HTERT RPE-1 (cell line): ENCODE results near the gene DAZL.
"Not testable (repeated sequence)": the region's sequence is repeated elsewhere in the genome, so short reads cannot be mapped to it uniquely, and the experiment has no call there.

Source experiments
- in situ Hi-C: fragments of 300-500 bp; cut with MboI; formaldehyde crosslinking; loops from 4 replicates; pipeline ENCODE4 v1.14.3; 2020; ENCODE audit warnings: low sequenced_read_pairs

Gene DAZL

DNA sequence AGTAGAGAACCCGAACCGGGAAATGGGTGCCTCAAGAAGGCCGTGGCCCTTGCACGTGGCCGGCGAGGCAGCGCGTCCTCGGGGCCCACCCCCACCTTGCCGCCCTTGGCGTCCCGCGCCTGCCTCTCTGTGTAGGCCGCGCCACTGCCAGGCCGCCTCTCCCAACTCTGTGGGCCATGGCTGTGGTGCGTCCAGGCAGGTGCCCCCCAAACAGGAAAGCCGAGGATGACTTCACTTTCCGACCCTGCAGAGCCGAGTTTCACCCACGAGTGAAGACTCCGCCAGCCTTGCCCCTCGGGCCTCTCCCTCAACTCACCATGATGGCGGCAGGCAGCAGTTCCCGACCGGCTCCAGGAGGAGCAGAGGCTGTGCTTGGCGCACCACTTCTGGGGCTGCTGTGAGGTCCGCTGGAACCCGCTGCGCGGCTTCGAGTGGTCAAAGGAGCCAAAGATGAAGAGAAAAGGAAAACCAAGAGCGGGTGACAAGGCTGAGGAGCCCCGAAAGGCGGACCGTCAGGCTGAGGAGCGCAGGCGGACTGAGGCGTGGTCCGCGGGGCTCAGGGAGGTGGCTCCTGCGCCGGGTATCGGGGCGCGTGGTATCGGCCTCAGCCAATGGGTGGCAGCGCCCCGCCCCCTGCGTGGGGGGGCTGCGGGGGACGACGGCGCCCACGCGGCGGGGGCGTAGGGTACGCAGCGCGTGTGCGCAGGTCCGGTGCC, at the start of gene DAZL:
Gene DAZL, minus strand, starts transcription at position 537 of the 716 bp plus-strand sequence. Its CDS starts 218 bp downstream, at position 319.
- in situ Hi-C loops = no loop called here

- in situ Hi-C loops = no loop called here
Measured at GRCh38 chr3:16654976-16655375, 49.8 kb upstream of the DAZL start.

DNA sequence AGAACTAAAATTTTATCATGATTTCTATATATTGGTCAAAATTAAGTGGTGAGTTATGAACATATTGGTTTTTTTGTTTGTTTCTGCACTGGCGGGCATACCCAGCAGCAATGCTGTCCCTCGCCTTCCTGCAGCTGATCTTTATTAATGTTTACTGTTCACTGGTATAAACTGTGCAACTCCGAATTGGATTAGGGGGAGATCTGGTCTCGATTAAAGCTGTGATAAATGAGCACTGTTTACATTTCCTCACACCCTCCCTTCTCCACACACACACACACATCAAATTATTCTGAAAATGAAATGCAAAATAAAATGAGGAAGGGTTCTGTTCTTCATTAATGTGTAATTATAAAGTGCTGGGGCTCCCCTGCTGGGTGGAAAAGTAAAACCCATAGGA, 48.5 kb upstream of the DAZL start:
- in situ Hi-C loops = no loop called here

- in situ Hi-C loops = no loop called here
Measured at GRCh38 chr3:16647668-16648067, 42.4 kb upstream of the DAZL start.

DNA sequence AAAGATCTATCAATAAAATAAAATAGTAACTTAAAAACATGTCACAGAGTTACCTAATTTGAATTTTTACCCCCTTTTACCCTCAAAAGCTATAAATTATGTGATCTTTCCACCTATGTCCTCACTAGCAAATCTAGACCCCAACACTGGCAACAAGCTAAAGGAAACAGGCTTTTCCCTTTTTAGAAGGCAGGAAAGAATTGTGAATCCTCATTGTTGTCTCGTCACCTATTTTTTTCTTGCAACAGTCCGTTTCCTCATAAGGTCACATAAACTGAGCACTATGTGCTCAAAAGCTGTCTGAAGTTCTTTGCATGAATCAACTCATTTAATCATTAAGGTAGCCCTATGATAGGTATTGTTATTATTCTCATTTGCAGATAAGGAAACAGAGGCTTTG, 34.6 kb upstream of the DAZL start:
- in situ Hi-C loops = no loop called here

DNA sequence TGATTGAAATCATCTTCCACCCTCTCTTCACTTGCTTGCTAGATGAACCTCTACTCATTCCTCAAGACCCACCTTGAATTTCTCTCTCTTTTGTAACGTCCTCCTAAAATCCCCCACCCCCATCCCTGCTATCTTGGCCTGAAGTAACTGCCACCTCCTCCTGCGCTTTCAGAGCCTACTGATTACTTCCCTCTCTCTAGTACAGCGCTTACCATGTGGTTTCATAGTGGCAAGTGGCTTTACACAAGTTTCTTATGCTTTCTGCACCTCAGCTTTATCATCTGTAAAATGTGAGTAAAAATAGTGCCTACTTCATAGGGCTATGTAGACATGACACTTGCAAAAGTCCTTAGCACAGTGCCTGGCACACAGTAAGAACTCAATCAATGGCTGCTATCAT, 28.7 kb upstream of the DAZL start:
- in situ Hi-C loops = no loop called here

DNA sequence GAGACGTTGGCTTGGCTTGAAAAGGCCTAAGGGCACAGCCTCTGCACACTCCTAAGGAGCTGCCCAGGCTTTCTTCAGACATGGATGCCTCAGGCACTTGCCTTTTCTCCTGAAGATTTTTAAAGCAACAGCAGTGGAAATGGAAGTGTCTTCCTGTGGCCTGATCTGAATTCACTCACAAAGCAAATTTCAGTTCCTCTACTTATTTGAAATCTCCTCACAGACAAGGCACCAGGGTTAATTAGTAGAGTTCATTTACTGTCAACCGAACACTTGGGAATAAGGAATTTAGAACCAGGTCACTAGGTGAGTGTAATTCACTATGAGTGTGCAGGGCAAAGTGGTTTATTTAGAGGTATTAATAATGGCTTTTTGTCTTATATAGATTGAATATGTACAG, 27.2 kb upstream of the DAZL start:
- in situ Hi-C loops = no loop called here

DNA sequence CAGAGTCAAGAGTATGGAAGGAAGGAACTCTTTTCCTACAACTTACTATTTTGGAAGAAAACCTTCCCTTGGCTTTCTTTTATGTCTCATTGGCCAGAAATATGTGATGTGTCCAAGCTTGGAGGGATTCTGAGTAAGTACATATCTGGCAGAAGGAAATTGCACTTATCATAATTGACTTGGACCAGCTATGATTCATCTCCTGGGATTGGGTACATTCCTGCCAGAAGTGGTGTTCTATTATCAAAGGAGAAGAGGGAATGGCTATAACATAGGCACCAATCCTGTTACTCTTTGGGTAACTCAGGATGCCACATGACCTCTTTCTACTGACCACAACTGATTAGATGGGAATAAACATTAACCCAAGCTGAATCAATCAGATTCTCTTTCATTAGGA, 13.5 kb upstream of the DAZL start:
- in situ Hi-C loops = no loop called here

- in situ Hi-C loops = not testable (repeated sequence)
Measured at GRCh38 chr3:16617155-16617554, 11.9 kb upstream of the DAZL start.

- in situ Hi-C loops = no loop called here
Measured at GRCh38 chr3:16616083-16616482, 10.9 kb upstream of the DAZL start.

DNA sequence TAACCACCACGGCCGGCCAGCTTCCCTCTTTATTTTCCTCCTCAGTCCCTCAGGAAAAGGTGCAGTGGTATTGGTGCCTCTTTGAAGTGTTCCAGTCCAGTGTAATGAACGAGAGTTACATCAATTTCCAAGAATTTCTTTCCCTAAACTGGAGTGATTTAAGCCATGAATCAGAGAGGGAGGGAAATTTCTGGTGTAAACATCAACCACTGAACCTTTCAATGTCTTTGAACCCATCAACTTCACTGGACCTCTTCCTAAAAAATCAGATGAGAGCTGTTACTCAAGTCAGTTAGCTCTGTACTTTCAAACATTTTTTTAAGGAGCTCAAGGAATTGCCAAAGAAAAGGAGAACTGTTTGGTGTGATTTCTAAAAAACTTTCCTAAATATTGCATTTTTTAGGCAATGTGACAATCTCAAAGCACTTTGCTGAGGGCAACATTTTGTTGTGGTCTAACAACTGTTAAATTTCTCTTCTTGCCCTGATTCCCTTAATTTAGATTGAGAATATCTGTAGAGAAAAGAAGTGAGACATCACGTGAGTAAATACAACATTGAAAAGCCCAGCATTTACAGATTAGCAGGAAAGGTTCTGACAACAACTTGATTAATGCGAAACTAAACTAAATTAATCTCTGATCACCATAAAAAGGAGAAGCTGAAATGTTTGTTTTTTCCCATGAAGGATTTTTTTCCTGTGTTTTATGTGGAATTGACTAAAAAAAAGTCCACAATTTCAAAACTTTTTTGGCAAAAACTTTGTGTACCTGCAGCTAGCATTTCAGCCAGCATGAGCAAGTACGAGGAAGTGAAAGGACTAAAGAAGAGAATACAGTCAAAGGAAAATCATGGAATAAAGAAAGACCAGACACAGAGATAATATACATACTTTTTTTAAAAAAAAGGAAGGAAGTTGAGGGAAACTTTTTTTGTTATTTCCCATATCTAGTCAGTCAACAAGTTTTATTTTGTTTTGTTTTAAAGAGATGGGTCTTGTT, 9.1 kb upstream of the DAZL start:
- in situ Hi-C loops = no loop called here

GRCh38 chr3:16609927-16610580, 4.8 kb upstream of the DAZL start:
- in situ Hi-C loops = no loop called here

DNA sequence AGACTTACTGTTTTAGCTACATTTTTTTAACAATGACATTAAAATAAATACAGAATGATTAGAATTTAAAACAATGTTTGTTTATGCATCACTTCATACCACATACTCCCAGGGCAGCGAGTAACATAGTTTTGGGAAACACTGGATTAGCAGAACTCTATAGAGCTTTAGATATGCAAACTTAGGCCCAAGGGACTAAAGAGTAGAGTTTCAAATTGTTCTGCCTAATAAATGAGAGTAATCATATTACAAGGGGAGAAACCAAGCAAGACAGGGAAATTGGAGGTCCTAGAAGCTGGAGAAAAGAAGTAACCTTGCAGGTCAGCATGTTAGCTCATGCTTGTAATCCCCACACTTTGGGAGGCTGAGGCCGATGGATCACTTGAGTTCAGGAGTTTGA, 3.6 kb upstream of the DAZL start:
- in situ Hi-C loops = no loop called here

DNA sequence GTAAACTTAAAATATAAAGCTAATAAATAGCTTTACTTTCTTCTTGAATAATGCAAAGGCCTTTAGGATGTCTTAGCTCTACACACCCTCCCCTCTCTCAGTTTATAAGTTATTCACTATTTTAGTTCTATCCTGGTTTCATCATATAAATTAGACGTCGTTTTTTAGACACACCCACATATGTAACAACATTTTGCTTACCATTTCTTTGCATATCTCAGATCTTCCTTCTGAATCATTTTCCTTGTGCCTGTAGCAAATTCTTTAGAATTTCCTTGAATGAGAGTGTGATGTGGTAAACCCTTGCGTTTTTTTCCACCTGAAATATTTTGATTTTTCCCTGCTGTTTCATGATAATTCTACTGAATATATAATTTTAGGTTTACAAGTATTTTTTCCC, 2.5 kb upstream of the DAZL start:
- in situ Hi-C loops = no loop called here

- in situ Hi-C loops = no loop called here
Measured at GRCh38 chr3:16606398-16606797, 1.2 kb upstream of the DAZL start.

GRCh38 chr3:16605966-16606365, 743 bp upstream of the DAZL start:
- in situ Hi-C loops = no loop called here

DNA sequence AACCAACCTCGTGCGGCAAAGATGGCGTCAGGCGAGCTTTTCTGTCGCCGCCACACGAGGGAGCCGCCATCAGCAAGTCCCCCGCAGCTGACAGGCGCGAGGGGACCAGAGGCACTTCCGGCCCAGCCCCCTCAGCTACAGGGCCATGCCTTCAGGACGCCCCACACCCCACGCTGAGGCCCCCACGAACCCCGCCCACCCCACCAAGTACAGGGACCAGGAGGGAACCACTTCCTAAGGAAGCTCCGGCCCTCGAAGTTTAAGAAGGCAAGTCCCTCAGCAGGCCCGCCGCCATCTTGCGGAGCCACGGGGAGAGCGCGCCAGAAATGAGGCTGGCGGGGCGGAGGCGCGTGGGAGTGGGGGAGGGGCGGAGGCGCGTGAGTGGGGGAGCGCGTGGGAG, 790 bp downstream of the DAZL start:
- in situ Hi-C loops = no loop called here

DNA sequence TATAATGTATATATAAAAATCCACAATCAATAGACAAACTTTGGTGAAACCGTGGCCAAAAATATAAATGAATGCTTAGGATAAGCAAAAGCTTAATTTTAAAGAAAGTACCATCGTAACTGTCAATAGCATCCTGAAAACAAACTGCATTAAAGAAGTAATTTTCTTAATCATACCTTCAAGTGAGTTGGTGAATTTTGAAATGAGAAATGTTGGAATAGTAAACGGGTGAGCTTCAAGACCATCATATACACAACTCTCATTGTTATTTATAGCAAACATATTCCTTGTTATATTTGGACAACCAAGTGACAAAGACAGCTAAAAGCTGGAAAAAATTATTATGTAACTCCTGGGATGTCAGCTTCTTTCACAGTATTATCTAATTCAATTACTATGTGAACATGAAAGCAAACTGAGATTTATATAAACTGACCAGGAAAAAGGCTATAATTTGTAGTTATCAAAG, 3.7 kb downstream of the DAZL start:
- in situ Hi-C loops = no loop called here

- in situ Hi-C loops = no loop called here
Measured at GRCh38 chr3:16600780-16601536, 4.3 kb downstream of the DAZL start.

- in situ Hi-C loops = no loop called here
Measured at GRCh38 chr3:16599694-16600093, 5.5 kb downstream of the DAZL start.
